Heart left ventricle (tissue), 16 donors: ENCODE data around the gene MYOCD. TPM values are rescaled to one million over a fixed set of nuclear protein-coding genes. Genes with fewer than 3 reads are reported as not detected.

ENCODE experiments used
- ATAC-seq, 4 donors: fragments of 200-7000 bp; cut with Tn5 transposase; one replicate each; pipeline ENCODE4 v1.9.1; 2020 to 2022; ENCODE audit warnings: moderate library complexity in 4 of 4, mild to moderate bottlenecking in 3 of 4, moderate number of reproducible peaks in 1 of 4
- DNase-seq, 5 donors: peaks; one replicate each; pipeline ENCODE4 v3.0.0-alpha.2; 2020
- H3K27ac ChIP-seq, 12 donors: fragments of 200-600 bp; sonication (generic) in 4 of 12; one replicate each; pipeline versions ENCODE4 v1.5.0 to v1.8.0; 2016 to 2022; ENCODE audit warnings: mild to moderate bottlenecking in 2 of 12
- H3K27me3 ChIP-seq, 9 donors: fragments of 200-600 bp; sonication (generic) in 2 of 9; one replicate each; pipeline versions ENCODE4 v1.5.1 to v1.8.0; 2016 to 2022; ENCODE audit warnings: mild to moderate bottlenecking in 3 of 9
- H3K36me3 ChIP-seq, 9 donors: fragments of 200-600 bp; sonication (generic) in 2 of 9; one replicate each; pipeline versions ENCODE4 v1.5.0 to v1.8.0; 2018 to 2022; ENCODE audit warnings: mild to moderate bottlenecking in 2 of 9
- H3K4me1 ChIP-seq, 12 donors: fragments of 200-600 bp; sonication (generic) in 4 of 12; one replicate each; pipeline versions ENCODE4 v1.5.0 to v1.8.0; 2016 to 2022; ENCODE audit warnings: mild to moderate bottlenecking in 3 of 12
- H3K4me3 ChIP-seq, 12 donors: fragments of 200-600 bp; sonication (generic) in 4 of 12; one replicate each; pipeline versions ENCODE4 v1.5.0 to v1.8.0; 2017 to 2022; ENCODE audit warnings: mild to moderate bottlenecking in 9 of 12, moderate library complexity in 4 of 12
- H3K9me3 ChIP-seq, 12 donors: fragments of 200-600 bp; sonication (generic) in 4 of 12; one replicate each; pipeline versions ENCODE4 v1.5.0 to v1.8.0; 2016 to 2022; ENCODE audit warnings: mild to moderate bottlenecking in 1 of 12
- CTCF ChIP-seq, 12 donors: fragments of 200-600 bp; sonication (generic) in 4 of 12; IDR thresholded peaks; one replicate each; pipeline versions ENCODE4 v1.5.0 to v1.8.0; 2018 to 2022; ENCODE audit warnings: antibody characterized with exemption in 12 of 12, mild to moderate bottlenecking in 5 of 12
- POLR2A ChIP-seq, 2 donors: fragments of 450-650 bp; IDR thresholded peaks; one replicate each; pipeline ENCODE4 v1.6.1; 2017; ENCODE audit warnings: antibody characterized with exemption in 2 of 2, mild to moderate bottlenecking in 2 of 2, moderate library complexity in 2 of 2
- WGBS, 4 donors: extraction: QIAGEN DNeasy Blood & Tissue Kit in 2 of 4; methylation state at CpG; one replicate each; pipeline versions ENCODE4 v1.1.5 to v1.1.7; 2013 to 2018; 5-methylcytosine and 5-hydroxymethylcytosine counted together
- intact Hi-C, 10 donors: fragments of 100-400 bp; cut with DNase I; formaldehyde crosslinking; loops; one replicate each; pipeline versions ENCODE4 v1.11.1 to v1.14.2; 2022
- polyA plus RNA-seq, 2 donors: library from polyadenylated mRNA; stranded (reverse); fragments of 200-250 nt; gene quantifications; one replicate each; pipeline ENCODE4 v1.2.3, GENCODE V29; 2013
- total RNA-seq, 9 donors: library from RNA; depleted of rRNA in 2 of 9; stranded (reverse); fragments of >200 nt in 2 of 9; fragmentation: NEBNext Ultra II Directional in 3 of 9; extraction: Animal tissue kit (Norgen Biotek cat#: 25700) in 3 of 9; gene quantifications; one replicate each; pipeline versions ENCODE4 v1.1.0 to v1.2.4, GENCODE V29; 2016 to 2023
- donor health status: ischemic (EF 13 %, LVEDD 7.1; RV severe dilation, severe dysfunction).
- donor health status: healthy with polysubstance abuse.
- donor health status: DM: no; HTN: yes; CAD: no.
- donor health status: DM: no; HTN: no; CAD: no.
- donor health status: ischemic (EF 25% LVEDD 6.9; RV normal size, moderate dysfunction).
- donor health status: ischemic (EF 25% LVEDD 5.7; RV mildly dilated, moderate dysfunction).
- donor health status: healthy.
- donor health status: DM: yes; HTN: yes; CAD: no.
- donor health status: ischemic (EF 35%, LVEDD 5.7; RV mildly dilated, moderate dysfunction).
- donor health status: nonischemic (EF 11% LVEDD 7.7; RV severe dilation, severe dysfunction).
- donor health status: DM: yes; HTN: yes; CAD: no.
- donor health status: PGD.
- donor health status: ischemic (EF 29% LVEDD 5.4; RV normal size, mild dysfunction).
- donor health status: nonischemic (EF 23%, LVEDD 6.1; RV moderate dilation, normal function).

MYOCD gene
- total and polyA plus RNA-seq, 11 donors = 12.9 to 77.2 (median 45.9) TPM

- Histone ChIP-seq H3K4me3 (no peak overlapping the region), H3K4me1 (peaks cover 0 to 58% (median 13%) of the 10 kb centered on the region in 12 donors), H3K27ac (peak overlapping the region; percentile 22 to 93 (median 81)), H3K27me3 (no peaks in the 10 kb centered on the region), H3K9me3 (no peaks in the 10 kb centered on the region), H3K36me3 (peaks cover 0 to 9% (median 0%) of the 10 kb centered on the region in 9 donors)
- no peak for DNase-seq
- ATAC-seq = no peak
- WGBS, 4 donors = 46 to 74% (median 52%) methylated on average over 8 of the region's 8 CpGs
- intact Hi-C loops = loop anchor here in 6 of 10 donors (2.0 to 10.0 kb wide), 8 partner anchors 50 to 478 kb away; no protein-coding TSS in a partner anchor
- TF ChIP-seq CTCF (IDR thresholded peaks at IDR 0.05) (no peak), POLR2A (IDR thresholded peaks at IDR 0.05) (no peak)
These were observed 66.7 kb downstream of the MYOCD start for GRCh38 chr17:12732366-12732765.

- no peaks in the 10 kb centered on the region for H3K9me3 ChIP-seq
- peak; percentile 70 to 92 (median 80) for DNase-seq
- TF ChIP-seq CTCF (IDR thresholded peaks at IDR 0.05) (no peak), POLR2A (IDR thresholded peaks at IDR 0.05) (no peak)
- ATAC-seq = peak; percentile 65 to 71 (median 66)
- H3K27ac ChIP-seq = peak overlapping the region in 11 of 12 donors; percentile 20 to 93 (median 80)
- WGBS, 4 donors = 14 to 22% (median 17%) methylated on average over 7 of the region's 7 CpGs
- H3K4me1 ChIP-seq = peaks cover 0 to 48% (median 8%) of the 10 kb centered on the region in 12 donors
- no peak overlapping the region for H3K4me3 ChIP-seq
- H3K27me3 ChIP-seq = no peaks in the 10 kb centered on the region
- peaks cover 0 to 34% (median 3%) of the 10 kb centered on the region in 9 donors for H3K36me3 ChIP-seq
- intact Hi-C loops = loop anchor here in 7 of 10 donors (2.0 to 10.0 kb wide), 10 partner anchors 53 to 553 kb away; partner anchors contain the start of gene MYOCD (in 1 of the 7)
These were observed 69.2 kb downstream of the MYOCD start for GRCh38 chr17:12734926-12735325.

- no peaks in the 10 kb centered on the region for H3K27me3 ChIP-seq
- peaks cover 0 to 42% (median 8%) of the 10 kb centered on the region in 12 donors for H3K4me1 ChIP-seq
- DNase-seq (no peak), ATAC-seq (no peak)
- peak overlapping the region; percentile 10 to 93 (median 79) for H3K27ac ChIP-seq
- no peaks in the 10 kb centered on the region for H3K9me3 ChIP-seq
- 66 to 72% (median 67%) methylated on average over 8 of the region's 8 CpGs for WGBS, 4 donors
- no peak overlapping the region for H3K4me3 ChIP-seq
- H3K36me3 ChIP-seq = peaks cover 0 to 40% (median 4%) of the 10 kb centered on the region in 9 donors
- intact Hi-C loops = loop anchor here in 6 of 10 donors (2.0 to 10.0 kb wide), 8 partner anchors 53 to 553 kb away; partner anchors contain the start of gene MYOCD (in 1 of the 6)
- TF ChIP-seq CTCF (IDR thresholded peaks at IDR 0.05) (no peak), POLR2A (IDR thresholded peaks at IDR 0.05) (peak in 1 of 2 donors; percentile 5)
These were observed 69.8 kb downstream of the MYOCD start for GRCh38 chr17:12735517-12735916.

GRCh38 chr17:12736526-12736925, 70.8 kb downstream of the MYOCD start:
- Histone ChIP-seq H3K4me3 (no peak overlapping the region), H3K36me3 (peaks cover 0 to 49% (median 4%) of the 10 kb centered on the region in 9 donors), H3K4me1 (peaks cover 0 to 39% (median 8%) of the 10 kb centered on the region in 12 donors), H3K27me3 (no peaks in the 10 kb centered on the region), H3K9me3 (no peaks in the 10 kb centered on the region), H3K27ac (peak overlapping the region in 8 of 12 donors; percentile 56 to 93 (median 83))
- no peak for DNase-seq
- no peak for ATAC-seq
- intact Hi-C loops = loop anchor here in 6 of 10 donors (5.0 to 10.0 kb wide), 7 partner anchors 54 to 554 kb away; partner anchors contain the start of gene MYOCD (in 1 of the 6)
- WGBS, 4 donors = 66 to 72% (median 71%) methylated on average over 4 of the region's 4 CpGs
- TF ChIP-seq CTCF (IDR thresholded peaks at IDR 0.05) (no peak), POLR2A (IDR thresholded peaks at IDR 0.05) (no peak)
